Endothelial cell of umbilical vein (primary cell): ENCODE data around the gene PIGQ. TPM values are rescaled to one million over a fixed set of nuclear protein-coding genes. Genes with fewer than 3 reads are reported as not detected.

Experiments used
- BruUV-seq: library from RNA; stranded (reverse); fragments of 400-500 nt; replicated peaks from 2 replicates; lab custom pipeline; 2021; lab: Mats Ljungman, UMichigan
- CTCF ChIA-PET: fragments of 300-600, 350-600 bp; sonication (Branson Sonifier 250); formaldehyde crosslinking; loops from one replicate; lab custom pipeline; 2021; ENCODE audit warnings: antibody characterized with exemption, inconsistent platforms; lab: Charles Lee
- POLR2A ChIA-PET: fragments of 300-600, 350-600 bp; sonication (Branson Sonifier 250); formaldehyde crosslinking; loops from one replicate; lab custom pipeline; 2021; ENCODE audit warnings: antibody characterized with exemption, inconsistent platforms; lab: Charles Lee
- DNase-seq: peaks from one replicate; pipeline ENCODE4 v3.0.0-alpha.2; 2011; ENCODE audit warnings: low read depth, low spot score
- FAIRE-seq: peaks from 2 replicates; lab custom pipeline; 2011; peaks lifted over from hg19 to GRCh38; lab: Jason Lieb, UNC
- H2AFZ ChIP-seq: 2 replicates; pipeline ENCODE4 v1.6.0; 2012; ENCODE audit warnings: low read depth, low read length, control low read depth, inconsistent platforms
- H3K27ac ChIP-seq: 2 replicates; pipeline ENCODE4 v1.5.1; 2011; ENCODE audit warnings: low read depth, mild to moderate bottlenecking, control low read depth, low read length, moderate library complexity; ENCODE audit not compliant: insufficient read depth
- H3K27me3 ChIP-seq, 2 experiments: 2 replicates each; pipeline versions ENCODE4 v1.6.0 to v1.6.1; 2011; ENCODE audit warnings: low read length in 2 of 2, mixed read lengths in 1 of 2; ENCODE audit not compliant: control insufficient read depth in 2 of 2, insufficient read depth in 2 of 2
- H3K36me3 ChIP-seq, 2 experiments: 2 replicates in 1 of 2; 3 replicates in 1 of 2; pipeline ENCODE4 v1.5.1; 2011; ENCODE audit warnings: low read length in 2 of 2, mild to moderate bottlenecking in 1 of 2, moderate library complexity in 1 of 2; ENCODE audit not compliant: control insufficient read depth in 2 of 2, insufficient read depth in 2 of 2; ENCODE audit errors: extremely low read depth in 1 of 2
- H3K4me1 ChIP-seq: 3 replicates; pipeline ENCODE4 v1.5.1; 2011; ENCODE audit warnings: mild to moderate bottlenecking, low read length; ENCODE audit not compliant: control insufficient read depth, insufficient read depth; ENCODE audit errors: extremely low read depth
- H3K4me2 ChIP-seq: 2 replicates; pipeline ENCODE4 v1.6.1; 2011; ENCODE audit warnings: low read length, control low read depth, mixed read lengths; ENCODE audit not compliant: insufficient read depth
- H3K4me3 ChIP-seq, 3 experiments: fragments of 200-600 bp in 1 of 3; sonication (generic), shearing (Covaris generic) in 1 of 3; replicated peaks in 1 of 3; 2 replicates each; pipeline ENCODE4 v1.5.1; 2011 to 2016; ENCODE audit warnings: control low read depth in 3 of 3, low read length in 3 of 3, mild to moderate bottlenecking in 2 of 3, inconsistent platforms in 1 of 3, low read depth in 1 of 3, moderate library complexity in 1 of 3; ENCODE audit not compliant: insufficient read depth in 1 of 3
- H3K79me2 ChIP-seq: 2 replicates; pipeline ENCODE4 v1.6.0; 2012; ENCODE audit warnings: low read length, inconsistent platforms; ENCODE audit not compliant: control insufficient read depth, insufficient read depth
- H3K9ac ChIP-seq: replicated peaks from 2 replicates; pipeline ENCODE3; 2011; ENCODE audit warnings: low read length, control low read depth; ENCODE audit not compliant: insufficient read depth; ENCODE audit errors: extremely low read depth
- H3K9me1 ChIP-seq: replicated peaks from 3 replicates; pipeline ENCODE4 v1.6.0; 2011; ENCODE audit warnings: mild to moderate bottlenecking, low read length; ENCODE audit not compliant: control insufficient read depth, insufficient read depth; ENCODE audit errors: extremely low read depth
- H3K9me3 ChIP-seq: replicated peaks from 2 replicates; pipeline ENCODE4 v1.5.1; 2012; ENCODE audit warnings: low read length, inconsistent platforms; ENCODE audit not compliant: control insufficient read depth, insufficient read depth
- H4K20me1 ChIP-seq: replicated peaks from 2 replicates; pipeline ENCODE3; 2011; ENCODE audit warnings: mild to moderate bottlenecking, low read length; ENCODE audit not compliant: control insufficient read depth, insufficient read depth; ENCODE audit errors: extremely low read depth
- EZH2 ChIP-seq: IDR thresholded peaks from 2 replicates; pipeline ENCODE4 v1.6.1; 2012; ENCODE audit warnings: borderline replicate concordance, low read depth, mild to moderate bottlenecking, moderate library complexity, low read length, inconsistent platforms; ENCODE audit not compliant: severe bottlenecking
- POLR2AphosphoS5 ChIP-seq: IDR thresholded peaks from 2 replicates; pipeline ENCODE4 v1.6.1; 2012; ENCODE audit warnings: low read depth, mild to moderate bottlenecking, control low read depth, low read length, moderate library complexity; ENCODE audit not compliant: insufficient read depth
- dilution Hi-C: fragments of 300-500 bp; cut with MboI; formaldehyde crosslinking; loops from one replicate; pipeline ENCODE4 v1.15.0; 2019; ENCODE audit warnings: low sequenced_read_pairs; ENCODE audit not compliant: extremely low pct_ligation_motif_present
- intact Hi-C: fragments of 100-400 bp; cut with micrococcal nuclease; formaldehyde crosslinking; loops from one replicate; pipeline ENCODE4 v1.10.0; 2022
- polyA plus RNA-seq, 4 experiments: library from polyadenylated mRNA; depleted of rRNA in 3 of 4; stranded (reverse) in 3 of 4; unstranded in 1 of 4; fragments of >200 nt; gene quantifications; 2 replicates each; pipeline versions ENCODE4 v1.2.1 to v1.2.3, GENCODE V29; 2011 to 2012; ENCODE audit warnings: missing spikeins in 1 of 4
- total RNA-seq: library from RNA; stranded (reverse); gene quantifications from 2 replicates; pipeline ENCODE4 v1.2.3, GENCODE V29; 2021

PIGQ gene
- total and polyA plus RNA-seq, 2 donors (not counting 3 experiments of a cell fraction or from before 2014, with no cell fraction given): 66.9 to 67.7 TPM

DNA sequence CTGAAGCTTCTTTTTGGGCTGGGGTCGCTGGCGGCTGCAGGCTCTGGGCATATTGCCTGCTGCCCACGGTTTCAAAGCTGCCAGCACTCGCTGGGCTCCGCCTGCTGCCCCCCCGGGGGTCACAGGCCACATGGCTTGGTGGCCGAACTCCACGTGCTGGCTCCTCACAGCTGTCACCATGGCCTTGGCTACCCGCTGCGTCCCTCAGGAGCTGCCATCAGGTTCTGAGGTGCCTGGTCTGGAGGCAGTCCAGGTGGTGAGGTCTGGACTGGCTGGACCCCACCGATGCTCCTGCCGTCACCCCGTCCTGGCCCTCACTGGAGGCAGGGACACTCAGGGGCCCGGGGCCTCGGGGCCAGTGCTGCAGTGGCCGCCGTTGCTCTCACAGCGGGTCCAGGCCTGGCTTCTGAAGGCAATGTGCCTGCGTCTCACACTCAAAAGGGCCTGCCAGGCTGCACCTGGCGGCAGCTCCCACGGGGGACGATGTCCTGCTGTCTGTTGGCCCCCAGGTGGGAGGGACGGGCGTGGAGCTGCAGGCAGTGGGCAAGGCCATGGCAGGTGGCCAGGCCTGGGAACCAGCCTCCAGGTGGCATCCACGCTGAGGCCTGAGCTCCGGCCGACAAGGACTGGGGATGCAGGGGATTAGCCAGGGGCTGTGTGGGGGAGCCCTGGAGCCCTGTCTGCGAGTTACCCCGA, 29.0 kb upstream of the PIGQ start:
- no peaks in the 10 kb centered on the region for H4K20me1 ChIP-seq
- dilution Hi-C loops (no loop called here), intact Hi-C loops (no loop called here)
- no peaks in the 10 kb centered on the region for H3K4me1 ChIP-seq
- H3K9ac ChIP-seq: no peak overlapping the region
- FAIRE-seq: no peak
- H3K9me1 ChIP-seq: no peaks in the 10 kb centered on the region
- peaks cover 81% of the 10 kb centered on the region for H3K79me2 ChIP-seq
- H3K4me3 ChIP-seq: no peak overlapping the region
- TF ChIP-seq EZH2 (no peak), POLR2AphosphoS5 (no peak)
- H2AFZ ChIP-seq: no peak overlapping the region
- no peak overlapping the region for H3K4me2 ChIP-seq
- POLR2A ChIA-PET: no interaction called here
- DNase-seq: no peak
- H3K9me3 ChIP-seq: no peaks in the 10 kb centered on the region
- no peaks in the 10 kb centered on the region for H3K36me3 ChIP-seq
- no peaks in the 10 kb centered on the region for H3K27me3 ChIP-seq
- CTCF ChIA-PET: no interaction called here
- H3K27ac ChIP-seq: no peak overlapping the region
- BruUV-seq: no TSS peak

DNA sequence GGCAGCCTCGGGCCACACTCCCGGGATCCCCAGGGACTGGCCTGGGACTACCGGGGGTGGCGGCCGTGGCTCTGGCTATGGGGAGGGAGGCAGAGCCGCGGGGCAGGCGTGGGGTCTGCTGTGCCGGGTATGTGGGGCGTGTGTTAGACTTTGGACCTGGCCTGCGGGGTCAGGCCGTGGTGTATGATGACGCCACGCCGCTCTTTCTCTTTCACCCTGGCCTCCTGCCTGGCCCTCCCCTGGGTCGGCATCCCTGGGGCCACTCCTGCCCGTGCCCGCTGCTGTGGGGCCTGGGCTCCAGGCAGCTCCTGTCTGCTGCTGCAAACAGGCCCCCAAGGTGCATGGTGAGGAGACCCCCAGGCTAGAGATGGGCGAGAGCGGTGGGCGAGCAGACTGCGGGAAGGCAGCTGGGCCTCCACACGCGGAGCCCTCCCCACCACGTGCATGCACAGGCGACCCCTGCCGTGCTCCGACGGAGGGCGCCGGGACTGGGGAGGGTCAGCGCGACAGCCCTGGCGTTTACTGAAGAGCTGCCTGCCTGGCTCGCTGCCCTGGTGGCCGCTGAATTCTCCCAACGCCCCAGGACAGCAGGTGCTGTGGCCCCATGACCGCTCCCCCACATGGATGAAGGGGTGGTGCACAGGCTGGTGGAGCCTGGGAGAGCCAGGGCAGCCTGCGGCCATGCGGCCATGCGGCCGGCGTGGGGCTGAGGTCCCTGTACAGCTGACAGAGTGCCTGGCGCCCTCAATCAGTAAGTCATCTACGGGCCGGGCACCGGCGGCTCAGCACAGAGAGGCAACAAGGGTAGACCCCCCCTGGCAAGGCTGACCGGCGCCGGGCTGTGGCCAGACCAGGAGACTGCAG, 26.2 kb upstream of the PIGQ start:
- Histone ChIP-seq H3K9ac (no peak overlapping the region), H3K27me3 (no peaks in the 10 kb centered on the region), H3K79me2 (peaks cover 62% of the 10 kb centered on the region), H3K4me3 (no peak overlapping the region), H3K9me1 (no peaks in the 10 kb centered on the region), H3K4me1 (no peaks in the 10 kb centered on the region), H3K9me3 (no peaks in the 10 kb centered on the region), H2AFZ (no peak overlapping the region), H3K27ac (no peak overlapping the region), H3K4me2 (no peak overlapping the region), H3K36me3 (peaks cover 0 to 3% of the 10 kb centered on the region in 2 experiments), H4K20me1 (no peaks in the 10 kb centered on the region)
- ChIA-PET POLR2A (no interaction called here), CTCF (interaction anchor here (1.1 to 2.1 kb wide), 3 partner anchors 11 to 25 kb away, joined by 3 to 5 read pairs (median 3); no protein-coding TSS in a partner anchor)
- FAIRE-seq: no peak
- no peak for DNase-seq
- no TSS peak for BruUV-seq
- intact Hi-C loops (no loop called here), dilution Hi-C loops (no loop called here)
- no peak for TF ChIP-seq EZH2
